WERI-Rb-1 (cell line): Measurements from ENCODE around the gene GPLD1.

Source experiments
- DNase-seq: peaks from one replicate; pipeline ENCODE4 v3.0.0-alpha.2; 2020
- H3K27ac ChIP-seq: fragments of 250-450 bp; sonication (Bioruptor Pico); 2 replicates; pipeline ENCODE4 v1.5.1; 2020; ENCODE audit warnings: mild to moderate bottlenecking, moderate library complexity
- H3K27me3 ChIP-seq: fragments of 250-450 bp; sonication (Bioruptor Pico); 2 replicates; pipeline ENCODE4 v1.5.1; 2021; ENCODE audit warnings: mild to moderate bottlenecking, low read depth, moderate library complexity; ENCODE audit not compliant: insufficient read depth, severe bottlenecking
- H3K36me3 ChIP-seq: fragments of 250-450 bp; sonication (Bioruptor Pico); 2 replicates; pipeline ENCODE4 v1.5.1; 2020; ENCODE audit warnings: mild to moderate bottlenecking, moderate library complexity
- H3K4me3 ChIP-seq: 2 replicates; pipeline ENCODE4 v1.5.1; 2011; ENCODE audit warnings: low read depth, mild to moderate bottlenecking, control low read depth, low read length
- H3K9me3 ChIP-seq: fragments of 250-450 bp; sonication (Bioruptor Pico); 2 replicates; pipeline ENCODE4 v1.5.1; 2021; ENCODE audit warnings: mild to moderate bottlenecking, moderate library complexity; ENCODE audit not compliant: severe bottlenecking
- CTCF ChIP-seq: IDR thresholded peaks from 2 replicates; pipeline ENCODE4 v1.5.1; 2011; ENCODE audit warnings: low read depth, mild to moderate bottlenecking, control low read depth, inconsistent platforms, low read length

GPLD1 gene, protein sequence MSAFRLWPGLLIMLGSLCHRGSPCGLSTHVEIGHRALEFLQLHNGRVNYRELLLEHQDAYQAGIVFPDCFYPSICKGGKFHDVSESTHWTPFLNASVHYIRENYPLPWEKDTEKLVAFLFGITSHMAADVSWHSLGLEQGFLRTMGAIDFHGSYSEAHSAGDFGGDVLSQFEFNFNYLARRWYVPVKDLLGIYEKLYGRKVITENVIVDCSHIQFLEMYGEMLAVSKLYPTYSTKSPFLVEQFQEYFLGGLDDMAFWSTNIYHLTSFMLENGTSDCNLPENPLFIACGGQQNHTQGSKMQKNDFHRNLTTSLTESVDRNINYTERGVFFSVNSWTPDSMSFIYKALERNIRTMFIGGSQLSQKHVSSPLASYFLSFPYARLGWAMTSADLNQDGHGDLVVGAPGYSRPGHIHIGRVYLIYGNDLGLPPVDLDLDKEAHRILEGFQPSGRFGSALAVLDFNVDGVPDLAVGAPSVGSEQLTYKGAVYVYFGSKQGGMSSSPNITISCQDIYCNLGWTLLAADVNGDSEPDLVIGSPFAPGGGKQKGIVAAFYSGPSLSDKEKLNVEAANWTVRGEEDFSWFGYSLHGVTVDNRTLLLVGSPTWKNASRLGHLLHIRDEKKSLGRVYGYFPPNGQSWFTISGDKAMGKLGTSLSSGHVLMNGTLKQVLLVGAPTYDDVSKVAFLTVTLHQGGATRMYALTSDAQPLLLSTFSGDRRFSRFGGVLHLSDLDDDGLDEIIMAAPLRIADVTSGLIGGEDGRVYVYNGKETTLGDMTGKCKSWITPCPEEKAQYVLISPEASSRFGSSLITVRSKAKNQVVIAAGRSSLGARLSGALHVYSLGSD

GRCh38 chr6:24489470-24489869, at the start of gene GPLD1:
TSS of gene GPLD1 (minus strand) at chr6:24489578. CDS start at chr6:24489511, 67 bp downstream.
- Histone ChIP-seq H3K27ac (no peak within 1 kb of the TSS), H3K36me3 (peaks cover 9% of the 10 kb centered on the region), H3K9me3 (no peaks in the 10 kb centered on the region), H3K4me3 (no peak within 1 kb of the TSS), H3K27me3 (no peaks in the 10 kb centered on the region)
- no peak for DNase-seq
- TF ChIP-seq CTCF = no peak

DNA sequence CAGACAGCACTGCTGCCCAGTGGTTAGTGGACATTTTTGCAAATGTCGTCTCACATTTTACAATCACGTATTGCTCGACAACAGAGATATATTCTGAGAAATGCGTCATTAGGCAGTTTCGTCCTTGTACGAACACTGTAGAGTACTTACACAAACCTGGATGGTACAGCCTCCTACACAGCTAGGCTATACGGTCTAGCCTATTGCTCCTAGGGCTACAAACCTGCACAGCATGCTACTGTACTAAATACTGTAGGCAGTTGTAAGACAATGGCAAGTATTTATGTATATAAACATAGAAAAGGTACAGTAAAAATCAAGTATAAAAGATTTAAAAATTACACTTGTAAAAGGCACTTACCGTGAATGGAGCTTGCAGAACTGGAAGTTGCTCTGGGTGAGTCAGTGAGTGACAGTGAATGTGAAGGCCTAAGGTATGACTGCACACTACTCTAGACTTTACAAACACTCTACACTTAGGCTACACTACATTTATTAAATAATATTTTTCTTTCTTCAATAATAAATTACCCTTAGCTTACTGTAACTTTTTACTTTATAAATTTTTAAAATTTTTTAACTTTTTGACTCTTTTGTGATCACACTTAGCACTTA, 48.5 kb upstream of the GPLD1 start:
- no peak overlapping the region for H3K27ac ChIP-seq
- H3K36me3 ChIP-seq = peaks cover 11% of the 10 kb centered on the region
- H3K27me3 ChIP-seq = no peaks in the 10 kb centered on the region
- H3K9me3 ChIP-seq = no peaks in the 10 kb centered on the region
- no peak for DNase-seq
- no peak overlapping the region for H3K4me3 ChIP-seq
- TF ChIP-seq CTCF = no peak

DNA sequence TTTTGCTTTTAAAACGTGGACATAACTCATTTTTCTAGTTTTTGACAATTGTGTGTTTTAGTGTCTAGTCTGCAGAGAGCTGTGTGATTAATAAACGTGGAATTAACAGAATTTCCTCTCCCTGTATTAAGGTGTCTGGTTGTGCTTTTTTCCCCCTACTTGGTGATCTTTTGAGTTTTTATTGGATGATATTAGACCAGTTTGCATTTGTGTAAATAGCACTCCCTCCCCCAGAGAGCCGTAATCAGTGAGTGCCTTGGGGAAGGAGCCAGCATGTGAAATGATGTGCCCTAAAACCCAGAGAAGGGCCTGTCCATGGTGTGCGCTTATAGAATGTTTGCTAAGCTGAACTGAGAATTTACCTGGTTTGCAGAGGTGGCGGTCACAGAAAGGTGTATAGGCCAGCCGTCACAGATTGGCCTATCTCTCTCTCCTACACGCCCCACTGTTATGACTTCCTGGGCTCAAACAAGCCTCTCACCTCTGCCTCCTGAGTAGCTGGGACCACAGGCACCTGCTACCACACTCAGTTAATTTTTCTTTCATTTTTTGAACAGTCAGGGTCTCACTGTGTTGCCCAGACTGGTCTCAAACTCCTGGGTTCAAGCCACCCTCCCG, 47.8 kb upstream of the GPLD1 start:
- H3K4me3 ChIP-seq = no peak overlapping the region
- peaks cover 11% of the 10 kb centered on the region for H3K36me3 ChIP-seq
- no peaks in the 10 kb centered on the region for H3K9me3 ChIP-seq
- no peak for TF ChIP-seq CTCF
- DNase-seq = no peak
- H3K27ac ChIP-seq = no peak overlapping the region
- no peaks in the 10 kb centered on the region for H3K27me3 ChIP-seq

DNA sequence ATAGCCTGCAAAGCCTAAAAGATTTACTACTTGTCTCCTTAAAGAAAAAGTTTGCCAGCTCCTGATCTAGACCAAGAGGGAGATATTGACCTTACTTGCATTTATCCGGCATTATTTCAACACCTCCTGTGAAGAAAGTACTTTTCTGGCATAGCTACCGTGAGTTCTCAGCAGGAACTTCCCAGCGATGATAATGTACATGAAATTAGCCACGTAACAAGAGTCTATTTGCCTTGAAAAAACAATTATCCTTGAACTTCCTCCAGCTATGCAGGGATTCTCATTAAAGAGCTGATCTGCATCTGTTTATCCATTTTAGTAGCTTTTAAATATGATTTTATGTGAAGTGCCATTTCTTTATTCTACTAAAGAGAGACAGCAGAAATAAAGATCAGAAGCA, 47.1 kb upstream of the GPLD1 start:
- H3K4me3 ChIP-seq = no peak overlapping the region
- H3K27me3 ChIP-seq = no peaks in the 10 kb centered on the region
- DNase-seq = no peak
- TF ChIP-seq CTCF = no peak
- no peaks in the 10 kb centered on the region for H3K9me3 ChIP-seq
- H3K27ac ChIP-seq = no peak overlapping the region
- peaks cover 11% of the 10 kb centered on the region for H3K36me3 ChIP-seq

GRCh38 chr6:24535210-24535609, 45.8 kb upstream of the GPLD1 start:
- DNase-seq = no peak
- H3K27me3 ChIP-seq = no peaks in the 10 kb centered on the region
- H3K27ac ChIP-seq = no peak overlapping the region
- no peak for TF ChIP-seq CTCF
- peaks cover 11% of the 10 kb centered on the region for H3K36me3 ChIP-seq
- no peaks in the 10 kb centered on the region for H3K9me3 ChIP-seq
- no peak overlapping the region for H3K4me3 ChIP-seq
